Measurements from ENCODE around the gene ANKHD1.
"Not testable (repeated sequence)": the region's sequence is repeated elsewhere in the genome, so short reads cannot be mapped to it uniquely, and the experiment has no call there.

Gene ANKHD1

DNA sequence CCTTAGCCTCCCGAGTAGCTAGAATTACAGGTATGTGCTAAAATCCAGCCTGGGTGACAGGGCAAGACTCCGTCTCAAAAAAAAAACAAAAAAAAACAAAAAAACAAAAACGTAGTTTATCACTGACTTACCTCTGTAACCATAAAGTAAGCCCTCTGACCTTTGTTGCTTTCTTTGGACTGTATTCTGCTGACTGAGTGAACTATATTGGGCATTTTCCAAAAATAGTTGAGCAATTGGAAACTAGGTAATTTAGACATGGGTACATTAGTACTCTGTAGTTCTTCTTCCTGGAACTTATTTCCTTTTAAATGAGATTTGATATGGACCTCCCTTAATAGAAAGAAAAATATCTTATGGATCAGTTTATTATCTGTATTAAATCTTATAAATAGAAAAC lies 66.6 kb downstream of the ANKHD1 start:
- Histone ChIP-seq H4K20me1 (peaks cover 16% of the 10 kb centered on the region; the same call in 1 of the 2 replicates), H3K36me3 (peaks cover 72% of the 10 kb centered on the region), H3K27me3 (no peaks in the 10 kb centered on the region), H3K9me3 (no peaks in the 10 kb centered on the region), H3K9ac (no peak overlapping the region), H3K4me1 (no peaks in the 10 kb centered on the region), H3K4me2 (no peak overlapping the region), H3K27ac (no peak overlapping the region), H3K4me3 (no peak overlapping the region)
- TF ChIP-seq Cebpa-rat (IDR thresholded peaks at IDR 0.05), result no peak

GRCh38 chr5:140469259-140469658 lies 67.6 kb downstream of the ANKHD1 start:
- TF ChIP-seq Cebpa-rat (IDR thresholded peaks at IDR 0.05), result no peak
- no peaks in the 10 kb centered on the region for H3K9me3 ChIP-seq
- peaks cover 71% of the 10 kb centered on the region for H3K36me3 ChIP-seq
- H4K20me1 ChIP-seq, result peaks cover 16% of the 10 kb centered on the region; the same call in 1 of the 2 replicates
- H3K9ac ChIP-seq, result no peak overlapping the region
- no peak overlapping the region for H3K4me2 ChIP-seq
- H3K4me1 ChIP-seq, result no peaks in the 10 kb centered on the region
- no peak overlapping the region for H3K27ac ChIP-seq
- no peaks in the 10 kb centered on the region for H3K27me3 ChIP-seq
- no peak overlapping the region for H3K4me3 ChIP-seq

DNA sequence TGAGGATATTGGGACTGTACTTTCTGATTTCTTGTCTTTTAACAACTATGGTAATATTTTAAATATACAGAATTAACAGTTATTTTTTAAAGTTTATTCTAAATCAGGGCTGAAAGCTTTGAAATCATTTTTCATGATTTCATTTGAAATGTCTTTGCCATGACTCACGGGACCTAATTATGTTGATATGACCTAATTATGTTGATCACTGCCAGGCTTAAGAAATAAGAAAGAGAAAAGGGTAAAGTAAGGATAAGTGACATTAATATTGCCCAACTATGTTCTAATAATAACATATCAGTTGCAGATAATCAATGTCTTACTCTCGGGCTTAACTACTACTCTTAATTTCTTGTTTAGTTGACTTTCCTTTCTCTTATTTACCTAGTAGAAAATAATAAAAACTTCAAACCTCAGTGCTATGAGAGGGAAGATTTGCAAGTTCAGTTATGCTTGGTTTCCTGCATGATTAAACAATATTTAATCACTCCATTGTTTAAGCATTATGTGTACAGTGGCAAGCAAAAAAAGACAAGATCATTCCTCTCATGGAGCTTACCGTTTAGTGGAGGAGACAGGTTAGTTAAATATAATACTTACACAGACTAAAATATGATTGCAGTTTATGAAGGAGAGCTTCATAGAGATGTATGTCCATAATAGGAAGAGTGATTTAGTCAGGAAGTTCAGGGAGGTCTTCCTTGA lies 78.8 kb downstream of the ANKHD1 start:
- no peak overlapping the region for H3K27ac ChIP-seq
- no peak for TF ChIP-seq Cebpa-rat (IDR thresholded peaks at IDR 0.05)
- no peak overlapping the region for H3K4me3 ChIP-seq
- H4K20me1 ChIP-seq, result no peaks in the 10 kb centered on the region
- H3K27me3 ChIP-seq, result no peaks in the 10 kb centered on the region
- no peaks in the 10 kb centered on the region for H3K4me1 ChIP-seq
- no peaks in the 10 kb centered on the region for H3K9me3 ChIP-seq
- H3K4me2 ChIP-seq, result no peak overlapping the region
- peaks cover 30% of the 10 kb centered on the region for H3K36me3 ChIP-seq
- no peak overlapping the region for H3K9ac ChIP-seq

- Histone ChIP-seq H3K27me3 (no peaks in the 10 kb centered on the region), H3K36me3 (peaks cover 40% of the 10 kb centered on the region), H4K20me1 (no peaks in the 10 kb centered on the region), H3K27ac (no peak overlapping the region), H3K4me2 (no peak overlapping the region), H3K4me3 (no peak overlapping the region), H3K9ac (no peak overlapping the region), H3K9me3 (no peaks in the 10 kb centered on the region), H3K4me1 (no peaks in the 10 kb centered on the region)
- TF ChIP-seq Cebpa-rat (IDR thresholded peaks at IDR 0.05), result no peak
Measured at GRCh38 chr5:140481758-140482157, 80.1 kb downstream of the ANKHD1 start.

- no peaks in the 10 kb centered on the region for H3K9me3 ChIP-seq
- no peaks in the 10 kb centered on the region for H4K20me1 ChIP-seq
- TF ChIP-seq Cebpa-rat (IDR thresholded peaks at IDR 0.05), result no peak
- H3K4me2 ChIP-seq, result no peak overlapping the region
- no peak overlapping the region for H3K27ac ChIP-seq
- H3K4me1 ChIP-seq, result no peaks in the 10 kb centered on the region
- H3K27me3 ChIP-seq, result no peaks in the 10 kb centered on the region
- no peak overlapping the region for H3K9ac ChIP-seq
- peaks cover 46% of the 10 kb centered on the region for H3K36me3 ChIP-seq
- H3K4me3 ChIP-seq, result no peak overlapping the region
Measured at GRCh38 chr5:140483055-140483454, 81.4 kb downstream of the ANKHD1 start.

- H3K9ac ChIP-seq, H3K27ac ChIP-seq, H3K4me2 ChIP-seq, H3K4me1 ChIP-seq, H3K9me3 ChIP-seq, H4K20me1 ChIP-seq, H3K27me3 ChIP-seq, H3K4me3 ChIP-seq: not testable (repeated sequence)
- H3K36me3 ChIP-seq, result peaks cover 75% of the 10 kb centered on the region
Measured at GRCh38 chr5:140488141-140488540, 86.5 kb downstream of the ANKHD1 start.

- no peak overlapping the region for H3K9ac ChIP-seq
- peaks cover 75% of the 10 kb centered on the region for H3K36me3 ChIP-seq
- H3K27ac ChIP-seq, result no peak overlapping the region
- H3K4me1 ChIP-seq, result no peaks in the 10 kb centered on the region
- 0 out of 2 replicates have a peak, but pooled peaks cover 8% of the 10 kb centered on the region for H4K20me1 ChIP-seq
- no peaks in the 10 kb centered on the region for H3K9me3 ChIP-seq
- TF ChIP-seq Cebpa-rat (IDR thresholded peaks at IDR 0.05), result no peak
- H3K27me3 ChIP-seq, result no peaks in the 10 kb centered on the region
- H3K4me3 ChIP-seq, result no peak overlapping the region
- no peak overlapping the region for H3K4me2 ChIP-seq
Measured at GRCh38 chr5:140488914-140489313, 87.3 kb downstream of the ANKHD1 start.

DNA sequence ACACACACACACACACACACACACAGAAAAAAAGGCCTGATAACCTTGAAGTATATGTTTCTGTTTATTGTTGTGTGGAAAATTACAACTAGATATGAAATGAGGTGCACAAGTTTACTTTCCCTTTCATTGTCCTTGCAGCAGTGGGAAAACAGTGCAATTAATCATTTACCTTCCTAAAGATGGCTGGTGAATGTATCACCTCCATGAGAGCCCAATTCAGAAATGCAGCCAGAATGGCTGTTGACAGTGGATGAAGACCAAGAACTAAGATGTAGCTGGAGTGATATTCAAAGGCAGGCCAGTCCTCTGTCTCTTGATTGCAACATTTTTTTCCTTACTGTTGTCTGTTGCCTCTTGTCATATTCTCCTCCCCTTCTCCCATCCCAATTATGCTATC lies 96.3 kb downstream of the ANKHD1 start:
- no peak overlapping the region for H3K27ac ChIP-seq
- H3K4me3 ChIP-seq, result no peak overlapping the region
- no peak overlapping the region for H3K9ac ChIP-seq
- H3K4me2 ChIP-seq, result no peak overlapping the region
- TF ChIP-seq Cebpa-rat (IDR thresholded peaks at IDR 0.05), result no peak
- no peaks in the 10 kb centered on the region for H3K9me3 ChIP-seq
- no peaks in the 10 kb centered on the region for H3K4me1 ChIP-seq
- H4K20me1 ChIP-seq, result 0 out of 2 replicates have a peak, but pooled peaks cover 6% of the 10 kb centered on the region
- no peaks in the 10 kb centered on the region for H3K27me3 ChIP-seq
- H3K36me3 ChIP-seq, result peaks cover 61% of the 10 kb centered on the region

DNA sequence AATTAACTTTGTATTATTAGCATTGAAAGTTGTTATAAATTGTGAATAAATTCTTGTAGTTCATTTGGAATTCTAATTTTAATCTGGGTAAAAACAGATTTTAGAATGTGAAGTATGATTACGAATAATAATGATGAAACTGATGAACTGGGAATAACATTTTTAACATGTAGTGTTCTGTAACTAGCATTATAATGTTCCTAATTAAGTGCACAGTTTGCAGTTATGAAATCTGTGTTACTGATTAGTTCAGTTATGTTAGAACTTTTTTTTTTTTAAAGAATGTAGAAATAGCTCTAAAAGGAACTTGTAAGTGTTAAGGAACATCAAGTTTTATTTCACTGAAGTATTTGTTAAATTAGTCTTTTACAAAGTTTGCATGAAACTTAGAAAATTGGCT lies 97.0 kb downstream of the ANKHD1 start:
- H3K4me2 ChIP-seq, result no peak overlapping the region
- no peak overlapping the region for H3K4me3 ChIP-seq
- H3K9me3 ChIP-seq, result no peaks in the 10 kb centered on the region
- H3K36me3 ChIP-seq, result peaks cover 58% of the 10 kb centered on the region
- H3K4me1 ChIP-seq, result no peaks in the 10 kb centered on the region
- H3K27me3 ChIP-seq, result no peaks in the 10 kb centered on the region
- H3K27ac ChIP-seq, result no peak overlapping the region
- no peaks in the 10 kb centered on the region for H4K20me1 ChIP-seq
- H3K9ac ChIP-seq, result no peak overlapping the region
- no peak for TF ChIP-seq Cebpa-rat (IDR thresholded peaks at IDR 0.05)

DNA sequence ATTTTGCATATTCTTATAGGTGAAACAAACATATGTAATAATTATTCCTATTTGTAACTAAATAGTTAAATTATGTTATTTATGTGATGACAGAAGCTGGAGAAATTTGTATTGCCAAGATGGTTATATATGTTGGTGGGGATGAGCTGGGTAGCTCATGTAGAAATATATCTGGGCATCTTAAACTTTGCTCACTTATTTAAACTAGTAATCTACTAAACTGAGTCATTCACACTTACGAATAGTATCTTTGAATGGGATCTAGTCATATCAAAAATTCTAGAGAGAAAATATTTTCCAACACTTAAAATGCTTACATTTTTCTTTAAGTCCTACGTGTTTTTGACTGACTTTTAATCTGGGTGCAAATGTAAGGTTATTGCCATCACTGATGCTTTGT lies 101.2 kb downstream of the ANKHD1 start:
- Histone ChIP-seq H3K36me3 (peaks cover 65% of the 10 kb centered on the region), H3K9me3 (no peaks in the 10 kb centered on the region), H3K4me1 (no peaks in the 10 kb centered on the region), H3K27me3 (no peaks in the 10 kb centered on the region), H4K20me1 (no peaks in the 10 kb centered on the region), H3K4me3 (no peak overlapping the region), H3K27ac (no peak overlapping the region), H3K9ac (no peak overlapping the region), H3K4me2 (no peak overlapping the region)
- no peak for TF ChIP-seq Cebpa-rat (IDR thresholded peaks at IDR 0.05)

- no peak for TF ChIP-seq Cebpa-rat (IDR thresholded peaks at IDR 0.05)
- Histone ChIP-seq H3K9me3 (peaks cover 18% of the 10 kb centered on the region), H3K9ac (no peak overlapping the region), H3K4me1 (no peaks in the 10 kb centered on the region), H3K4me3 (no peak overlapping the region), H3K36me3 (peaks cover 98% of the 10 kb centered on the region), H4K20me1 (no peaks in the 10 kb centered on the region), H3K4me2 (no peak overlapping the region), H3K27ac (no peak overlapping the region), H3K27me3 (no peaks in the 10 kb centered on the region)
Measured at GRCh38 chr5:140509898-140510297, 108.3 kb downstream of the ANKHD1 start.
